ENCODE results near the gene TANGO2.

Gene TANGO2

DNA sequence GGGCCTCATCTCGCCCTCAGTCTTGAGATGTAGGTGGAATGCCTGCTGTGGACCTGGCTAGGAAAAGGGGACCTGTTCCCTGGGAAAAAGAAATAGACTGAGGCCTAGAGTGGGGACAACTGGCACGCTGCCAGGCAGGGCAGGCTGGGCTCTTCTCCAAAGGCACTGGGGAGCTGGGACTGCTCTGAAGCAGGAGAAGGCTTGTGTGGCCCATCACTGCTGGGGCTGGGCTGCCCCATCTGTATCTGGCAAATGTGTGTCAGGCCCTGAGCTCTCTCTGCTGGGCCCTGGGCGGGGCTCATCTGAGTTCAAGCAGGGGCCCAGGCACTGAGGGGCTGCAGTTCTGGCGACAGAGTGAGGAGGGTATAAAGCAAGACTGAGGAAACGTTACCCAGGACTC, 37.2 kb upstream of the TANGO2 start:
- no peak for DNase-seq

GRCh38 chr22:19984201-19984753, 36.6 kb upstream of the TANGO2 start:
- no peak for DNase-seq

- DNase-seq, result no peak
Observed at GRCh38 chr22:19984851-19985811, 35.8 kb upstream of the TANGO2 start.

GRCh38 chr22:19986011-19986409, 34.9 kb upstream of the TANGO2 start:
- DNase-seq, result no peak

DNA sequence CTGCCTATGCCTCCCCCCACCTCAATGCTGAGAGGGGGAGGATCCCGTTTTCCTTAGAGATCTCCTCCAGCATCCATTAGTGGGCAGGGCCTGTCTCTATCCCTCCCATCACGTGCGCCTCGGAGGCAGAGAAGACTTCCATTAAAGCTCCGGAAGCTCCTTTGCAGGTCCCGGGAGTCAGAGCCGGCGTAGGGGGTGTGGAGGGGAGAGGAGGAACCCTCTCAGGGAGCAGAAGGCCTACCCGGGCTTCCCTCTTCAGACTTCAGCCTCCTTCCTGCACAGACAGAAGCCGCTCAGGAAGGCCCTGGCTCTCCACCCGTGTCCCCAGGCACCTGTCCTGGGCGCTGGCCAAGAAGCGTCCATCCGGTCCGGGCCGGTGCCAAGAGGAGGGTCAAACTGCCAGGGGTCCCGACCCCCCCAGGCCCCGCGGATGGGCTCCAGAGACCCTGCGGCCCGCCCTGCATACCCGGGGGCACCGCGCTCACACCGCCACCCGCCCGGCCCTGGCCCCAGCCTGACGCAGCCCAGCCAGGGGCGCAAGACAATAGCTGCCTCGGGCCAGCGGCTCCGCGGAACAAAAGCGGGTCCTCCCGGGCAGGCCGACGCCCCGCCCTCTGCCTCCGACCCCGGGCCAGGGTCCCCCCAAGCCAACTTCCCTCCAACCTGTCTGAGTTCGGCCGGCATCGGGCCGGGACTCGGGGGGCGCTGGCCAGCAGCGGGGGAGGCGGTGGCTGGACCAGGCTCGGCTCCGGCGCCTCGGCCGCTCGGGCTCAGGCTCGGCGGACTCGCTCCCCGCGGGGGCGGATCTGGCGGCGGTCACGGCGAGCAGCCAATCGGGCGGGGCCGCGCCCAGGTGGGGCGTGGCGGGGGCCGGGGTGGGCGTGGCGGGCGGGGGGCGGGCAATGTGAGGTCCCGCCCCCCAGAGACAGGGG, 34.2 kb upstream of the TANGO2 start:
- DNase-seq, result peak; percentile 62

GRCh38 chr22:19987394-19988306, 33.3 kb upstream of the TANGO2 start:
- no peak for DNase-seq

GRCh38 chr22:19988331-19988808, 32.5 kb upstream of the TANGO2 start:
- DNase-seq, result no peak

- no peak for DNase-seq
Observed at GRCh38 chr22:19988965-19989724, 31.8 kb upstream of the TANGO2 start.

DNA sequence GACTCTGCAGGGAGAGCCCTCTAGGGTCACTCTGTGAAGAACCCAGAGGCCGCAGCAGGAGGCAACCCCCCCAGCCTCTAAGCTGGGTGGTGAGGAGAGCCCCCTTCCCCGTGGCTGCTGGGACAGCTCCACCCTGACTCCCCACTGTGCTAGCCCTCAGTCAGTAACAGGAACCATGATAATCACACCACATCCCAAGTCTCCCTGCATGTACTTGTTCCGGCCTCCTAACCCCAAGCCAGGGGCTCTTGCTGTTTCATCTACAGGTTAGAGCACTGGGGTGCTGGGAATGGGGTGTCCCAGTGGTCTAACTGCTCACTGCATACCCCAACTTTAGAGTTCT, 31.2 kb upstream of the TANGO2 start:
- DNase-seq, result no peak

GRCh38 chr22:19990188-19990587, 30.7 kb upstream of the TANGO2 start:
- no peak for DNase-seq

DNA sequence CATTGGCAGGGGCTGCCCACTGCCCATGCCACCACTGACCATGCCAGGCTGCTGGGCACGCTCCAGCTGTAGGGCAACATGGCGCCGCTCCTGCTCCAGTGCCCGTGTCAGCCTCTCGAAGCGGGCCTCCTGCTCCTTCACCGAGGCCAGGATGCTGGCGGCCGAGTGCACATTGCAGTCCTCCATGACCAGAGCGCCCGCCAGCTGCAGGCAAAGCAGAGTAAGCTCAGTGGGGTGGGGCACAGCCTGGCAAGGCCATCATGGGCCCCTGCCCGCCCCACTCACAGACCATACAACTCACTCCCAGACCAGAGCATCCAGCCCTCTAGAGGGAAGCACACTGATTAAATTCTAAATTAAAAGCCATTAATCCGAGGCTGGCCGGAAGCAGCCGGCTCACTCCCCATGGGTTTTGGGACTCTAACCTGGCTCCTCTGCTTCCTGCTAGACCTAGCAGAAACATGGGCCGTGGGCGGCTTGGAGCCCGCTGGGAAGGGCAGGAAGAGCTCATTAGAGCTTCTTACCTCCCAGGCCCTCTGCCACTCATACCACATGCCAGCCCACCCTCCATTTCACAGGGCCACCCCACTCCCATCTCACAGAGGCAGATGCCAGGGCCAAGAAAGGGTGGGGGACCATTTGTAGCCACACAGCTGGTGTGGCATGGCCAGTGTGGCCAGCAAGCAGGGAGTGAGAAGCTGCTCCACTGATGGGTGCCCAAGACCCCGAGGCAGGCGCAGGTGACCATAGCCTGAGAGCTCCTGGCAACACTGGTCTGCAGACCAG, 30.1 kb upstream of the TANGO2 start:
- no peak for DNase-seq

- DNase-seq, result no peak
Observed at GRCh38 chr22:19991395-19991644, 29.6 kb upstream of the TANGO2 start.

DNA sequence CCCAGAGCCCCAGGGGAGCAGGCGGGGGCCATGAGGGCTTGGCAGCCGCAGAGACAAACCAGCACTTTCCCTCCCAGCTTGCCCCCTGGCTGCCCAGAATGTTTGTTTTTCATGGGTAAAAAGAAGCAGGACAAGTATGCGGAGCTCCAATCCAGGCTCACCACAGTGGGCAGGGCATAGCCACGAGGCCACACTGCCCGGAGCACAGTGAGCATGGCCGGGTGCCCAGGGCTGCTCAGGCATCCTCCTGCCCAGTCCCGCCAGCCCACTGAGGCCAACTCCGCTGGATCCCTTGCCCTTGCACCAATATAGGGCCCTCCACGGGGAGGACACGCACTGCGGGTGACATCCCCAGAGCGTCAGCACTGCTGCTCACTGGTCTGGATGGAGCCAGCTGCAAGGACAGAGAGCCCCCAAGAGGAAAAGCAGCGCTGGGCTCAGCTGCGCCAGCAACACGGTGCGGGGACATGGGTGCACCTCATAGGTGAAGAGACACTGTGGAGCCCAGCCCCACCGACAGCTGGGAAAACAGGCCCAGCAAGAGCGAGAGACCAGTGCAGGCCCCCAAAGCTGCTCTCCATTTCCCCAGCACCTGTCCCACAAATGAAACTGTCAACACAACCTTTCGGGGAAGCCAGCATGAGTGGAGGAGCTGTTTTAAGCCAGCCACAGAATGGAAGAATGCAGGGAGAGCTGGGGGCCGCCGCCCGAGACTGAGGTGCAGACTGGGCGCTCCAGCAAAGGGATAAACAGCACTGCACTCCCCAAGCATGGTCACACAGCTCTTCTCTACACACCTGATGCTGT, 29.1 kb upstream of the TANGO2 start:
- no peak for DNase-seq

GRCh38 chr22:19992481-19992911, 28.4 kb upstream of the TANGO2 start:
- DNase-seq, result no peak

- no peak for DNase-seq
Observed at GRCh38 chr22:19992921-19993355, 28.0 kb upstream of the TANGO2 start.

DNA sequence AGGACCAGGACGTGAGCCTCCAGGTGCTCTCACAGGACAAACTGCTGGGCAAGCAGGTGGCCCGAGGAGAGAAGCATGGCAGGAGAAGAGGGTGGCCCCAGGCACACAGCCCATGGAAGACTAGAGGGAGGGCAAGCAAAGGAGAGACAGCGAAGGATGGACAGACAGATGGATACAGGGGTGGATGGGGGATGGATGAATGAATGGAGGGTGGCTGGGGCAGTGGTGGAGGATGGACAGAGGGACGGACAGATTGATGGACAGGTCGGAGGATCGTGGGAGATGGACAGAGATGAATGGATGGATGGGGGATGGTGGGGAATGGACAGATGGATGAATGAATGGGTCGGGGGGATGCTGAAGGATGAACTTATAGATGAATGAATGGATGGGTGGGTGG, 27.0 kb upstream of the TANGO2 start:
- no peak for DNase-seq

- DNase-seq, result no peak
Observed at GRCh38 chr22:19994851-19995610, 25.9 kb upstream of the TANGO2 start.

DNA sequence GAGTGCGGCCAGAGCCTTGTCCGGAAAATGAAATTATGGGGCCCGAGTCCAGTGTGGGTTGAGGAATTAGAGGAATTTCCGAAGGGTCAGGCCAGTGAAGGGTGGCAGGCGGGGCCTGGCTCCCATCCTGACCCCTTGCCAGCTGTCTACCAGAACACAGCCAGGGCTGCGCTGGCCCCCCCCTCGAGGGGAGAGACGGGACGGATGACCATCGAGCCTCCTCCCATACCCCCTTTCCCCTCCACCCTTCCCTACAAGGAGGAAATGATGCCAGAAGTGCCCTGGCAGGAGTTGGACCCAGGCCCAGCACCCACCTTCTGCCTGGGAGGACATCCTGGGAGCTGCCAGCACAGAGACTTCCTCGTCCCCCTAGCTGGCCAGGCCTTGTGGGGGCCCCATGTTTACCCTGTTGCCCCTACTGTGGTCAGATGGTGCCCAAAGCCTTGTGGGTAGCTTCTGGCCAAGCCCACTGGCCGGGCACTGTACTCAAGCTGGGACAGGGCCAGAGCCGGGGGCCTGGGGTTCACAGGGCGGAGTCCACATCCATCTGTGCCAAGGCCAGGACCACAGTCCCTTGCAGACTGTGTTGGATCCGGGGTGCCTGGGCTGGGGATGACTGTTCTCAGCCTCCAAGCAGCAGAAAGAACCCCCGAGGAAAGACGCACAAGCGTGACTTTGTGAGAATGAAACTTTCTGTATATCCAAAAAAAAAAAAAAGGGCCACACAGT, 25.1 kb upstream of the TANGO2 start:
- no peak for DNase-seq

Data from CD4-positive, alpha-beta T cell treated with Interleukin-6 for 4 hours (primary cell).